Stomach (tissue), 9 donors: ENCODE data around the gene GRHL3. TPM values are rescaled to one million over a fixed set of nuclear protein-coding genes. Genes with fewer than 3 reads are reported as not detected.
A peak's percentile ranks its signal among the peaks of the same experiment; 100 is the strongest.

Experiments used
- DNase-seq, 2 donors: peaks; one replicate each; pipeline versions ENCODE4 v3.0.0 to v3.0.0-alpha.2; 2013 to 2019
- H3K27ac ChIP-seq, 5 donors: fragments of 200-600 bp in 4 of 5; sonication (generic) in 4 of 5; one replicate each; pipeline ENCODE4 v1.5.1; 2013 to 2019; ENCODE audit warnings: mild to moderate bottlenecking in 1 of 5, moderate library complexity in 1 of 5
- H3K27me3 ChIP-seq, 3 donors: fragments of 200-600 bp; sonication (generic); one replicate each; pipeline ENCODE4 v1.5.1; 2017 to 2019; ENCODE audit warnings: mixed run types in 1 of 3
- H3K36me3 ChIP-seq, 4 donors: fragments of 200-600 bp; sonication (generic); 1 replicate in 3 of 4; 2 replicates in 1 of 4; pipeline ENCODE4 v1.5.1; 2016 to 2019
- H3K4me1 ChIP-seq, 4 donors: fragments of 200-600 bp; sonication (generic); one replicate each; pipeline ENCODE4 v1.5.1; 2016 to 2019
- H3K4me3 ChIP-seq, 4 donors: fragments of 200-600 bp; sonication (generic) in 3 of 4; one replicate each; pipeline ENCODE4 v1.5.1; 2016 to 2019; ENCODE audit warnings: mild to moderate bottlenecking in 1 of 4
- H3K9me3 ChIP-seq, 4 donors: fragments of 200-600 bp; sonication (generic); one replicate each; pipeline ENCODE4 v1.5.1; 2016 to 2019
- EP300 ChIP-seq: sonication (generic); formaldehyde crosslinking; IDR thresholded peaks from one replicate; pipeline ENCODE4 v1.6.1; 2017; ENCODE audit warnings: antibody characterized with exemption
- POLR2A ChIP-seq, 4 donors: fragments of 450-650 bp; IDR thresholded peaks; one replicate each; pipeline ENCODE4 v1.6.1; 2016; ENCODE audit warnings: antibody characterized with exemption in 4 of 4, control low read depth in 2 of 4, mild to moderate bottlenecking in 1 of 4, moderate library complexity in 1 of 4
- POLR2AphosphoS5 ChIP-seq, 3 donors: sonication (generic); formaldehyde crosslinking; IDR thresholded peaks; one replicate each; pipeline ENCODE4 v1.6.1; 2016; ENCODE audit warnings: antibody characterized with exemption in 3 of 3
- WGBS, 5 donors: extraction: QIAGEN DNeasy Blood & Tissue Kit in 3 of 5; methylation state at CpG; one replicate each; pipeline versions ENCODE4 v1.1.5 to v1.1.7; 2013 to 2018; 5-methylcytosine and 5-hydroxymethylcytosine counted together
- intact Hi-C: fragments of 100-400 bp; cut with DNase I; formaldehyde crosslinking; loops from one replicate; pipeline ENCODE4 v1.15.1; 2023; ENCODE audit warnings: low total_unique reads
- polyA plus RNA-seq, 3 donors: library from polyadenylated mRNA; stranded (reverse); fragments of 200-250 nt; gene quantifications; one replicate each; pipeline ENCODE4 v1.2.3, GENCODE V29; 2013
- total RNA-seq, 5 donors: library from RNA; depleted of rRNA; stranded (reverse); fragments of >200 nt; gene quantifications; one replicate each; pipeline versions ENCODE4 v1.1.0 to v1.2.3, GENCODE V29; 2014 to 2016
- TF ChIP-seq, protein P1 (sequence below), 7 experiments: fragments of 450-650 bp in 4 of 7; fragments of 200-600 bp in 3 of 7; sonication (generic) in 3 of 7; IDR thresholded peaks; one replicate each; pipeline ENCODE4 v1.5.1; 2016 to 2019; ENCODE audit warnings: antibody characterized with exemption in 7 of 7, control low read depth in 2 of 7, mild to moderate bottlenecking in 1 of 7
- donor health status: healthy with polysubstance abuse.
- donor health status: Bipolar disorder and iron deficiency.
- donor health status: healthy.

GRHL3 gene
- total and polyA plus RNA-seq, 8 donors, result 0.19 to 13.9 (median 0.67) TPM; not detected in 4

DNA sequence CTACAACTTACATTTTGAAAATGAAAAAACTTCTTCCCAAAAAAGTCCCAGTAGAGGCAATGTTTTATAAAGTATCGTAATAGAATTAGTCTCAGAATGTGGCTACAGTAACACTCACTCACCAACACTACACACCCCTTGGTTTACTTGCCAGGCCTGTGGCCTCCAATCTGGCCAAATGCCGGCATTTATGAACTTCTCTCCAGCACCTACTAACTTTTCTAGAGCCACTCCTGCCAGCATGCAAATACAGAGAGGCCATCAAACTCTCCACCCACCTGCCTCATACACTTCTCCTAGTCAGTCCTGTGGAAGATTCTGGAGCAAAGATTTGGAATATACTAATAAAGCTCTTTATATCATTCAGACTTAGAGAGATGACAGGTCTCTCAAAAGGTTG is 62.1 kb downstream of the GRHL3 start:
- Histone ChIP-seq H3K27ac (no peak overlapping the region), H3K27me3 (no peaks in the 10 kb centered on the region), H3K9me3 (no peaks in the 10 kb centered on the region), H3K36me3 (peaks cover 0 to 47% (median 32%) of the 10 kb centered on the region in 4 donors), H3K4me1 (peaks cover 3 to 36% (median 13%) of the 10 kb centered on the region in 4 donors), H3K4me3 (no peak overlapping the region)
- intact Hi-C loops, result no loop called here
- no peak for TF ChIP-seq POLR2AphosphoS5 (IDR thresholded peaks at IDR 0.05)
- DNase-seq, result no peak
- WGBS, 5 donors, result 69 to 82% (median 75%) methylated on average over 2 of the region's 2 CpGs

DNA sequence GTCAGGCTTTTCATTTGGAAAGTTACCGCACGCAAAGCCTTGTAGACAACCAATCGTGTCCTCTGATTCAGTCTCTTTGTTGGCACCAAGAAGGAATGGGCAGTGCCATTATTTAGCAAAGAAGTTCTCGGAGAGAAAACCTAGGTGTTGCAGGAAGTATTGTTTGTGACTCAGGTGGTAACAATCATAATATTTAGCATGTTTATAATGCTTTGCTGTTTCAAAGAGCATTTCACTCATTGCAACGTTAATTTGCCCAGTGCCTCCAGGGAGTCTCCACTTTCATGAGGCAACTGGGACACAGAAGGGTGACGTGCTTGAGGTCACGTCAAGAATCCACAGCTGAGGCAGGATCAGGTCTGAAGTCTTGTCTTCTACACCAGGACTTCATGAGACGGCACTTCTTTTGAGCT is 63.0 kb downstream of the GRHL3 start:
- no peak for TF ChIP-seq POLR2AphosphoS5 (IDR thresholded peaks at IDR 0.05)
- no peak for TF ChIP-seq EP300
- no peak for TF ChIP-seq POLR2A (IDR thresholded peaks at IDR 0.05)
- TF ChIP-seq, protein P1, sequence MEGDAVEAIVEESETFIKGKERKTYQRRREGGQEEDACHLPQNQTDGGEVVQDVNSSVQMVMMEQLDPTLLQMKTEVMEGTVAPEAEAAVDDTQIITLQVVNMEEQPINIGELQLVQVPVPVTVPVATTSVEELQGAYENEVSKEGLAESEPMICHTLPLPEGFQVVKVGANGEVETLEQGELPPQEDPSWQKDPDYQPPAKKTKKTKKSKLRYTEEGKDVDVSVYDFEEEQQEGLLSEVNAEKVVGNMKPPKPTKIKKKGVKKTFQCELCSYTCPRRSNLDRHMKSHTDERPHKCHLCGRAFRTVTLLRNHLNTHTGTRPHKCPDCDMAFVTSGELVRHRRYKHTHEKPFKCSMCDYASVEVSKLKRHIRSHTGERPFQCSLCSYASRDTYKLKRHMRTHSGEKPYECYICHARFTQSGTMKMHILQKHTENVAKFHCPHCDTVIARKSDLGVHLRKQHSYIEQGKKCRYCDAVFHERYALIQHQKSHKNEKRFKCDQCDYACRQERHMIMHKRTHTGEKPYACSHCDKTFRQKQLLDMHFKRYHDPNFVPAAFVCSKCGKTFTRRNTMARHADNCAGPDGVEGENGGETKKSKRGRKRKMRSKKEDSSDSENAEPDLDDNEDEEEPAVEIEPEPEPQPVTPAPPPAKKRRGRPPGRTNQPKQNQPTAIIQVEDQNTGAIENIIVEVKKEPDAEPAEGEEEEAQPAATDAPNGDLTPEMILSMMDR (IDR thresholded peaks at IDR 0.05), result no peak
- no peak overlapping the region for H3K27ac ChIP-seq
- no peak for DNase-seq
- 76 to 94% (median 89%) methylated on average over 8 of the region's 8 CpGs for WGBS, 5 donors
- H3K4me1 ChIP-seq, result peaks cover 5 to 40% (median 16%) of the 10 kb centered on the region in 4 donors
- peaks cover 0 to 42% (median 28%) of the 10 kb centered on the region in 4 donors for H3K36me3 ChIP-seq
- H3K4me3 ChIP-seq, result no peak overlapping the region
- H3K27me3 ChIP-seq, result no peaks in the 10 kb centered on the region
- intact Hi-C loops, result no loop called here
- no peaks in the 10 kb centered on the region for H3K9me3 ChIP-seq

DNA sequence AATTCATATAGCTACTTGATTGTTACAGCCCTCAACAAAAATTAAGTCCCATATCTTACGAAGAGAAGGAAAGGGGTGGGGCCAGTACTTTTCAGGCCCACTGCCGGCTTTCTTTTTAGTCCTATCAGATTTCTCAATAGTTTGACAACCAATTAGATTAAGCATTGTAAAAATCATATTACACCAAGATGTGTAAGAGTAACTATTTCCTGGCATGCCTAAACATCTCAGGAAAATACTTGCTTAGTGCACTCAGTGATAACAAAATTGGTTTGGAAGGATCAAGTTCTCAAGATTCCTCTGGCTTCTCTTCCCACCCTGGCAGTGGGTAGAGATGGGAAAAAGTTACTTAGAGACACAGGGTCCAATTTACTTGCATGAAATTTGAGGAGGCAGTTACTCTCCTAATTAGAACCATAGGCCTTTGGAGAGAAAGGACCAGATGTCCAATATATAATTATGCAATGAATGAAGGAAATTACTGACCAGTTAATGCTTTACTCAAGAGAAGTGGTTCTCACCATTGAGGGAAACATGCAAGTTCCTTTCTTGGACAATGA is 64.3 kb downstream of the GRHL3 start:
- H3K36me3 ChIP-seq, result peaks cover 0 to 30% (median 22%) of the 10 kb centered on the region in 4 donors
- peaks cover 5 to 42% (median 16%) of the 10 kb centered on the region in 4 donors for H3K4me1 ChIP-seq
- no peaks in the 10 kb centered on the region for H3K9me3 ChIP-seq
- intact Hi-C loops, result no loop called here
- no peak for TF ChIP-seq EP300
- TF ChIP-seq, protein P1 (IDR thresholded peaks at IDR 0.05), result no peak
- no peak for TF ChIP-seq POLR2A (IDR thresholded peaks at IDR 0.05)
- TF ChIP-seq POLR2AphosphoS5 (IDR thresholded peaks at IDR 0.05), result no peak
- no peak overlapping the region for H3K4me3 ChIP-seq
- DNase-seq, result no peak
- 79 to 88% (median 81%) methylated on average over 2 of the region's 2 CpGs for WGBS, 5 donors
- H3K27ac ChIP-seq, result peak overlapping the region in 2 of 5 donors; percentile 24 to 66
- no peaks in the 10 kb centered on the region for H3K27me3 ChIP-seq

DNA sequence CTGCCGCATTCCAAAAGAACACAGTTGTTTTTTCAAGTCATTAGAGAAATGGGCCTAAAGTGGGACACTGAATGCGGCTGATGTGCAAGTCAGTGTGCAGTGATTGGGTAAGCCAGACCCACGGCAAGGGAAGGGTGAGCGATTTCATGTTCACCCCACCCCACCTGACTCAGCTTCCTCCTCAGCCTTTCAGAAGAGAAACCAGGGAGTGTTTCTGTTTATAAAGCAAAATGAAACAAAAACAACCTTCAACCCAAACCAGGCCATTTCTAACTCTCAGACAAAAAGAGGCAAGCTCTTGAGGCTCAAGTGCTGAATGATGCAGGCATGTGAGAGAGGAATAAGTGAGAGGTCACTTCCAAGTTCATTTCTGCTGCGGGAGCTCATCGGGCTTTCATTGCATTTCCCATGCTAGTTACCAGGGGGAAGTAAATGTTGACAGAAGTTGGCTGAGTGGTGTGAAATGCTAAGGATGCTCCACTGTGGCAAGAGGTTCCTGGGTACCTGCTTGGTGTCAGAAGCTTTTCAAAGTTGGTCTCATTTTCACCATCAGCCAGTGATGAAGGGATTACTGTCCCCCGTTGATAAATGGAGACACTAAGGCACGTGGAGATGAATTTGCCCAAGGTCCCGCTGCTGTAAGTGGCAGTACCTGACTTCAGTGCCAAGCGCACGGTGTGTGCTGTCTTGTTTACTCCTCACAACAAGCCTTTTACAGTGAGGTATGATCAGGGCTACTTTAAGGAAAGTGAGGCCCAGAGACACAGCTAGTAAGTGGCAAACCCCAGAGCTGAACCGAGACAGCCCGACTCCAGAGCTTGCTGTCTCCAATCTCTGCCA is 65.3 kb downstream of the GRHL3 start:
- H3K27ac ChIP-seq, result peak overlapping the region in 2 of 5 donors; percentile 44 to 66

More for the DNA sequence above, 65.3 kb downstream of the GRHL3 start:
- Histone ChIP-seq H3K4me1 (peaks cover 6 to 50% (median 21%) of the 10 kb centered on the region in 4 donors), H3K27me3 (no peaks in the 10 kb centered on the region), H3K4me3 (no peak overlapping the region), H3K9me3 (no peaks in the 10 kb centered on the region), H3K36me3 (peaks cover 0 to 20% (median 12%) of the 10 kb centered on the region in 4 donors)
- TF ChIP-seq, protein P1 (IDR thresholded peaks at IDR 0.05), result no peak
- peak in 1 of 3 donors; percentile 14 for TF ChIP-seq POLR2AphosphoS5 (IDR thresholded peaks at IDR 0.05)
- 76 to 82% (median 81%) methylated on average over 13 of the region's 13 CpGs for WGBS, 5 donors
- DNase-seq, result peak; percentile 48 to 56
- intact Hi-C loops, result loop anchor here (5.0 kb wide), 1 partner anchor 182 kb away; no protein-coding TSS in a partner anchor
